COR-L47 (cell line): Measurements from ENCODE around the gene LIF.
A peak's percentile ranks its signal among the peaks of the same experiment; 100 is the strongest.

Experiments
- DNase-seq: peaks from one replicate; lab custom pipeline; 2025; lab: John Stamatoyannopoulos, UW

LIF gene

GRCh38 chr22:30262917-30263741 lies 16.6 kb upstream of the LIF start:
- DNase-seq = peak; percentile 49

- DNase-seq = no peak
Measured at GRCh38 chr22:30262112-30262511, 15.6 kb upstream of the LIF start.

- no peak for DNase-seq
Measured at GRCh38 chr22:30261134-30261533, 14.6 kb upstream of the LIF start.

GRCh38 chr22:30260682-30261081 lies 14.1 kb upstream of the LIF start:
- no peak for DNase-seq

GRCh38 chr22:30260276-30260675 lies 13.7 kb upstream of the LIF start:
- DNase-seq = no peak

- no peak for DNase-seq
Measured at GRCh38 chr22:30254314-30254713, 7.8 kb upstream of the LIF start.

GRCh38 chr22:30253205-30253852 lies 6.8 kb upstream of the LIF start:
- DNase-seq = peak; percentile 73

GRCh38 chr22:30252411-30253204 lies 6.0 kb upstream of the LIF start:
- DNase-seq = no peak

- no peak for DNase-seq
Measured at GRCh38 chr22:30251711-30252110, 5.2 kb upstream of the LIF start.

- no peak for DNase-seq
Measured at GRCh38 chr22:30250661-30251267, 4.2 kb upstream of the LIF start.

- no peak for DNase-seq
Measured at GRCh38 chr22:30250039-30250565, 3.5 kb upstream of the LIF start.

- no peak for DNase-seq
Measured at GRCh38 chr22:30249049-30250038, 2.8 kb upstream of the LIF start.

- no peak for DNase-seq
Measured at GRCh38 chr22:30248484-30248883, 1.9 kb upstream of the LIF start.

GRCh38 chr22:30247974-30248373 lies 1.4 kb upstream of the LIF start:
- DNase-seq = no peak

- DNase-seq = no peak
Measured at GRCh38 chr22:30247561-30247960, 1.0 kb upstream of the LIF start.

GRCh38 chr22:30246814-30247376 lies 336 bp upstream of the LIF start:
- no peak for DNase-seq

- DNase-seq = no peak
Measured at GRCh38 chr22:30245181-30245984, 1.2 kb downstream of the LIF start.

GRCh38 chr22:30244641-30245040 lies 1.9 kb downstream of the LIF start:
- DNase-seq = no peak

- no peak for DNase-seq
Measured at GRCh38 chr22:30244066-30244465, 2.5 kb downstream of the LIF start.

- DNase-seq = no peak
Measured at GRCh38 chr22:30243661-30244060, 2.9 kb downstream of the LIF start.
